K562 treated with DMSO at 1 percent for 4 hours (cell line): ENCODE data around the gene NUCKS1. TPM values are rescaled to one million over a fixed set of nuclear protein-coding genes. Genes with fewer than 3 reads are reported as not detected.

Experiments used
- total RNA-seq: library from RNA; unstranded; fragments of 300-600 nt; gene quantifications from 2 replicates; pipeline ENCODE4 v1.2.3, GENCODE V29; 2022; ENCODE audit not compliant: insufficient read depth

NUCKS1 gene
- 190 and 427 TPM in 2 replicates for total RNA-seq

GRCh38 chr1:205750138-205751035 is at the start of gene NUCKS1:
NUCKS1 (minus strand) TSS chr1:205750182; CDS start chr1:205749973, 209 bp downstream.

GRCh38 chr1:205775015-205775716 is 25.2 kb upstream of the NUCKS1 start, which contains the start of gene RAB29:
RAB29 (minus strand) TSS chr1:205775482; CDS start chr1:205774956, 526 bp downstream.

GRCh38 chr1:205680073-205680851 is 69.7 kb downstream of the NUCKS1 start, which contains the start of gene SLC45A3:
SLC45A3 (minus strand) TSS chr1:205680509; CDS start chr1:205664656, 15,853 bp downstream.

Other genes with a start within 250 kb of the NUCKS1 start
- gene CDK18, start 245.5 kb downstream of the NUCKS1 start, total RNA-seq = not detected in 2 replicates
- 6.9 and 7.4 TPM in 2 replicates for gene ELK4, start 118.2 kb downstream of the NUCKS1 start, total RNA-seq
- 5.7 and 8.1 TPM in 2 replicates for gene SLC45A3, start 69.7 kb downstream of the NUCKS1 start, total RNA-seq
- gene RAB29, start 25.3 kb upstream of the NUCKS1 start, total RNA-seq = 9.2 and 13.8 TPM in 2 replicates
- 6.0 and 9.0 TPM in 2 replicates for gene SLC41A1, start 63.0 kb upstream of the NUCKS1 start, total RNA-seq
- gene PM20D1, start 100.0 kb upstream of the NUCKS1 start, total RNA-seq = not detected in 2 replicates
- not detected in 2 replicates for gene SLC26A9, start 193.3 kb upstream of the NUCKS1 start, total RNA-seq